GM12878 (cell line): ENCODE results near the gene IQGAP2. TPM values are rescaled to one million over a fixed set of nuclear protein-coding genes. Genes with fewer than 3 reads are reported as not detected.

Experiments used
- ATAC-seq: fragments of 200-7000 bp; cut with Tn5 transposase; 3 replicates; pipeline ENCODE4 v1.9.1; 2020; ENCODE audit warnings: mild to moderate bottlenecking, moderate library complexity
- BruUV-seq: library from RNA; stranded (reverse); fragments of 400-500 nt; replicated peaks from 2 replicates; lab custom pipeline; 2021; lab: Mats Ljungman, UMichigan
- CTCF ChIA-PET: fragments of 300-600 bp; sonication (Branson Sonifier 250); formaldehyde crosslinking; extraction: SDS; loops from one replicate; lab custom pipeline; 2021; ENCODE audit warnings: inconsistent platforms; lab: Yijun Ruan, JAX
- POLR2A ChIA-PET: fragments of 350-600 bp; formaldehyde crosslinking; extraction: SDS; loops from one replicate; lab custom pipeline; 2021; ENCODE audit warnings: inconsistent platforms; lab: Charles Lee
- RAD21 ChIA-PET: fragments of 300-600 bp; sonication (Branson Sonifier 250); formaldehyde crosslinking; loops from one replicate; lab custom pipeline; 2023; ENCODE audit warnings: antibody characterized with exemption; ENCODE audit not compliant: unreplicated experiment; lab: Charles Lee
- SMC1A ChIA-PET: fragments of 300-600 bp; sonication (Branson Sonifier 250); formaldehyde crosslinking; loops from one replicate; lab custom pipeline; 2023; ENCODE audit not compliant: unreplicated experiment, uncharacterized antibody; lab: Charles Lee
- DNase-seq: peaks from one replicate; pipeline ENCODE4 v3.0.0-alpha.2; 2011; ENCODE audit warnings: low read depth, low spot score
- FAIRE-seq: peaks from 3 replicates; lab custom pipeline; 2011; peaks lifted over from hg19 to GRCh38; lab: Jason Lieb, UNC
- H2AFZ ChIP-seq: 2 replicates; pipeline ENCODE4 v1.6.0; 2011; ENCODE audit warnings: low read depth, low read length, control low read depth; ENCODE audit not compliant: control insufficient read depth
- H3K27ac ChIP-seq: 2 replicates; pipeline ENCODE4 v1.5.1; 2011; ENCODE audit warnings: control low read depth; ENCODE audit not compliant: control insufficient read depth, insufficient read depth
- H3K27me3 ChIP-seq, 2 experiments: replicated peaks in 1 of 2; 2 replicates each; pipeline versions ENCODE4 v1.6.0 to v1.6.1; 2011; ENCODE audit warnings: low read length in 1 of 2; ENCODE audit not compliant: control insufficient read depth in 2 of 2, insufficient read depth in 2 of 2
- H3K36me3 ChIP-seq, 2 experiments: 2 replicates each; pipeline ENCODE4 v1.5.1; 2011; ENCODE audit warnings: low read length in 1 of 2; ENCODE audit not compliant: control insufficient read depth in 2 of 2, insufficient read depth in 2 of 2
- H3K4me1 ChIP-seq: 2 replicates; pipeline ENCODE4 v1.6.1; 2011; ENCODE audit warnings: mild to moderate bottlenecking, low read length, moderate library complexity, mixed read lengths; ENCODE audit not compliant: control insufficient read depth, insufficient read depth
- H3K4me2 ChIP-seq: 2 replicates; pipeline ENCODE4 v1.6.0; 2011; ENCODE audit warnings: control low read depth; ENCODE audit not compliant: control insufficient read depth, insufficient read depth
- H3K4me3 ChIP-seq: fragments of 200-600 bp; sonication (generic); 2 replicates; pipeline ENCODE4 v1.5.1; 2016
- H3K79me2 ChIP-seq: 2 replicates; pipeline ENCODE4 v1.6.0; 2011; ENCODE audit warnings: low read length; ENCODE audit not compliant: control insufficient read depth, insufficient read depth
- H3K9ac ChIP-seq: 2 replicates; pipeline ENCODE4 v1.8.0; 2011; ENCODE audit warnings: low read length, control low read depth, mixed read lengths; ENCODE audit not compliant: control insufficient read depth, insufficient read depth
- H3K9me3 ChIP-seq: replicated peaks from 3 replicates; pipeline ENCODE4 v1.5.1; 2011; ENCODE audit warnings: mild to moderate bottlenecking, low read length; ENCODE audit not compliant: control insufficient read depth, insufficient read depth
- H4K20me1 ChIP-seq: 2 replicates; pipeline ENCODE4 v1.6.0; 2011; ENCODE audit not compliant: control insufficient read depth, insufficient read depth
- ETV6 ChIP-seq, 2 experiments: fragments of 450-650 bp in 1 of 2; IDR thresholded peaks in 1 of 2; conservative IDR thresholded peaks in 1 of 2; 2 replicates each; pipeline ENCODE4 v1.6.1; 2014; ENCODE audit warnings: antibody characterized with exemption in 1 of 2, borderline replicate concordance in 1 of 2, low read depth in 1 of 2, mild to moderate bottlenecking in 1 of 2, moderate library complexity in 1 of 2
- FOS ChIP-seq: IDR thresholded peaks from 3 replicates; pipeline ENCODE4 v1.6.1; 2011; ENCODE audit warnings: borderline replicate concordance; ENCODE audit not compliant: insufficient read length; ENCODE audit errors: extremely low read depth
- SP1 ChIP-seq: IDR thresholded peaks from one replicate; pipeline ENCODE4 v1.6.1; 2011; ENCODE audit warnings: low read depth, low read length
- WGBS: methylation state at CpG from one replicate; pipeline ENCODE4 v1.1.6; 2016; ENCODE audit warnings: low lambda C conversion rate; ENCODE audit not compliant: insufficient replicate concordance, insufficient coverage; ENCODE audit errors: missing lambda C conversion rate; 5-methylcytosine and 5-hydroxymethylcytosine counted together
- in situ Hi-C: fragments of 300-500 bp; cut with MboI; formaldehyde crosslinking; loops from 9 replicates; pipeline ENCODE4 v1.14.3; 2018; ENCODE audit warnings: mixed read lengths
- intact Hi-C: fragments of 100-400 bp; cut with micrococcal nuclease; formaldehyde crosslinking; loops from one replicate; pipeline ENCODE4 v1.14.2; 2022; ENCODE audit not compliant: unreplicated experiment
- polyA plus RNA-seq, 11 experiments: library from polyadenylated mRNA; depleted of rRNA in 4 of 11; unstranded in 6 of 11; stranded (reverse) in 5 of 11; fragments of >200 nt; fragmentation: Nextera tagmentation in 4 of 11; fragmentation: Illumina TruSeq in 1 of 11; extraction: Ambion mirVana in 4 of 11; extraction: Trizol in 1 of 11; gene quantifications; 1 replicate in 1 of 11; 2 replicates in 10 of 11; pipeline versions ENCODE4 v1.2.1 to v1.2.3, GENCODE V29; 2011 to 2016; ENCODE audit warnings: inconsistent platforms in 2 of 11, missing spikeins in 2 of 11, low read depth in 1 of 11
- total RNA-seq, 4 experiments: library from RNA; depleted of rRNA in 3 of 4; stranded (reverse); fragments of >200 nt in 3 of 4; fragmentation: Illumina TruSeq in 1 of 4; extraction: Trizol in 1 of 4; gene quantifications; 2 replicates each; pipeline versions ENCODE4 v1.2.1 to v1.2.3, GENCODE V29; 2013 to 2021
- TF ChIP-seq, protein P1 (sequence below): fragments of 450-650 bp; IDR thresholded peaks from 2 replicates; pipeline ENCODE4 v1.6.1; 2017; ENCODE audit warnings: borderline replicate concordance
- TF ChIP-seq, protein P2 (sequence below): IDR thresholded peaks from 2 replicates; pipeline ENCODE4 v1.6.1; 2011; ENCODE audit warnings: borderline replicate concordance, low read depth, mild to moderate bottlenecking, moderate library complexity, low read length; ENCODE audit not compliant: insufficient read depth, poor library complexity, severe bottlenecking

The IQGAP2 gene
- total and polyA plus RNA-seq, 10 of the 15 experiments (the other 5 are each of a cell fraction or from before 2014, with no cell fraction given): 14.5 to 41.4 (median 21.8) TPM

DNA sequence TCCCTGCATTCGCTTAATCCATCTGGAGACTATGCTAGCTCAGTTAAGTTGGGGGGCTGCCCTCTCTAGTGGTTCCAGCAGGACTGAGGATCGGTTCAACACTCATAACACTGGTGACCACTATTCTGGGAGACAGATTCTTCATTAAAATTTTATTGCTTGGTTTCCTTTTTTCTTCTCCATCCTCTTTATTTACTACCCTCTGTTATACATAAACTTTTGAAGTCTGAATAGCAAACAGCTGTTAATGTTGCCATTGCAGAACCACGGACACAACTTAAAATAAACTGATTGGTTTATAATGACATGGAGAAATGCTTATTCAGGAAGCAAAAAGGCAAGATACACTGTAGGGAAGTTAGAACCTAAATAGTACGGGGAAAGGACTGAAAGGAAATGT, 22.1 kb downstream of the IQGAP2 start (continued):
- TF ChIP-seq, protein P1, sequence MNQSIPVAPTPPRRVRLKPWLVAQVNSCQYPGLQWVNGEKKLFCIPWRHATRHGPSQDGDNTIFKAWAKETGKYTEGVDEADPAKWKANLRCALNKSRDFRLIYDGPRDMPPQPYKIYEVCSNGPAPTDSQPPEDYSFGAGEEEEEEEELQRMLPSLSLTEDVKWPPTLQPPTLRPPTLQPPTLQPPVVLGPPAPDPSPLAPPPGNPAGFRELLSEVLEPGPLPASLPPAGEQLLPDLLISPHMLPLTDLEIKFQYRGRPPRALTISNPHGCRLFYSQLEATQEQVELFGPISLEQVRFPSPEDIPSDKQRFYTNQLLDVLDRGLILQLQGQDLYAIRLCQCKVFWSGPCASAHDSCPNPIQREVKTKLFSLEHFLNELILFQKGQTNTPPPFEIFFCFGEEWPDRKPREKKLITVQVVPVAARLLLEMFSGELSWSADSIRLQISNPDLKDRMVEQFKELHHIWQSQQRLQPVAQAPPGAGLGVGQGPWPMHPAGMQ: no peak
- TF ChIP-seq FOS (no peak), SP1 (no peak)
- TF ChIP-seq, all 136 proteins: peak for 0

DNA sequence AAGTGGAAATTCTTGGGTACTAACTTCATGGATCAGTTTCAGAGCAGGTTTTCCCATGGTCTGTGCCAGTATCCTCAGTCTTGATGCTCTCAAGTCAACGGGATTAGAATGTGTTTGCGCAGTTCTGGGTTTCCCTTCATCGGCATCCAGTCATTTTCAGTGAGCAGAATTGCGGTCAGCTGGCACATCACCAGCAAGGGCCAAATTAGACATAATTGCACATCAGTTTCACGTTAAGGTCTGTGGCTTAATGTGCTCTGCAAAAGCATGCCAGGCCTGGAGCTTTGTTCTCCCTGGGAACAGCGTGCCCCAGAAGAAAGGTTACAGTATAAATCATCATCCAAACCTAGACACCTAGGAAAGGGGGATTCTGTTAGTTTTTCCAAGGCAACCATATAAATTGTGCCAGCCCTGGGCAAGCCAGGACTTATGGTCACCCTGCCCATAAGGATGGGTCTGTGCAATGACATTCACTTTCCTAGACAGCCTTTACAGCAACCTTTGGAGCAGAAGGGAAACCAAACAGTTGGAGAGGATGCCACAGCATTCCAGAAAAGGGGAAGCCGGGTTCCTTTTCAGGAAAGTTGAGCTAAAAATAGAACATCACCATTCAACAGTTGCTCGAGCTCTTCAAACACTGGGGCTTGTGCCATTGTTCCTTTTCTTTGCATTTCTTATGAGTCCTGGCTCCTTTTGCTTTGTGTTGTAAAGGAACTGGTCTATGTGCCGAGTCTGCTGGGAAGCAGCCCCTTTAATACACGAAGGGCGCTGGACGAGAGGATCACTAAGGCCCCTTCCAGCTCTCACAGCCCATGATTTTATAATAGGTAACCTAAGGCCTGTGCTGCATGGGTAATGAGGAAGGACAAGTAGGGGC, 23.1 kb downstream of the IQGAP2 start:
- ATAC-seq: no peak
- WGBS: 67% methylated on average over 12 of the region's 12 CpGs
- Histone ChIP-seq H2AFZ (no peak overlapping the region), H3K27ac (no peak overlapping the region), H4K20me1 (no peaks in the 10 kb centered on the region), H3K4me1 (no peaks in the 10 kb centered on the region), H3K27me3 (no peaks in the 10 kb centered on the region), H3K79me2 (no peaks in the 10 kb centered on the region; the same call in 1 of the 2 replicates), H3K4me3 (no peak overlapping the region), H3K9ac (no peak overlapping the region), H3K9me3 (no peaks in the 10 kb centered on the region), H3K4me2 (no peak overlapping the region), H3K36me3 (no peaks in the 10 kb centered on the region)
- intact Hi-C loops: no loop called here
- POLR2A ChIA-PET: no interaction called here
- no peak for DNase-seq
- SMC1A ChIA-PET: no interaction called here
- TF ChIP-seq ETV6 (conservative IDR thresholded peaks at IDR 0.05 in 1 of 2, IDR thresholded peaks at IDR 0.05 in 1 of 2; ENCODE audit: borderline replicate concordance in 1 of 2, low read depth in 1 of 2): no peak
- TF ChIP-seq, protein P2, sequence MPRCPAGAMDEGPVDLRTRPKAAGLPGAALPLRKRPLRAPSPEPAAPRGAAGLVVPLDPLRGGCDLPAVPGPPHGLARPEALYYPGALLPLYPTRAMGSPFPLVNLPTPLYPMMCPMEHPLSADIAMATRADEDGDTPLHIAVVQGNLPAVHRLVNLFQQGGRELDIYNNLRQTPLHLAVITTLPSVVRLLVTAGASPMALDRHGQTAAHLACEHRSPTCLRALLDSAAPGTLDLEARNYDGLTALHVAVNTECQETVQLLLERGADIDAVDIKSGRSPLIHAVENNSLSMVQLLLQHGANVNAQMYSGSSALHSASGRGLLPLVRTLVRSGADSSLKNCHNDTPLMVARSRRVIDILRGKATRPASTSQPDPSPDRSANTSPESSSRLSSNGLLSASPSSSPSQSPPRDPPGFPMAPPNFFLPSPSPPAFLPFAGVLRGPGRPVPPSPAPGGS: peak; percentile 57
- no peak for FAIRE-seq
- CTCF ChIA-PET: no interaction called here
- RAD21 ChIA-PET: no interaction called here
- in situ Hi-C loops: no loop called here
- no TSS peak for BruUV-seq
